Measurements from ENCODE around the gene PTPRJ.
"Not testable (repeated sequence)": the region's sequence is repeated elsewhere in the genome, so short reads cannot be mapped to it uniquely, and the experiment has no call there.

PTPRJ gene

DNA sequence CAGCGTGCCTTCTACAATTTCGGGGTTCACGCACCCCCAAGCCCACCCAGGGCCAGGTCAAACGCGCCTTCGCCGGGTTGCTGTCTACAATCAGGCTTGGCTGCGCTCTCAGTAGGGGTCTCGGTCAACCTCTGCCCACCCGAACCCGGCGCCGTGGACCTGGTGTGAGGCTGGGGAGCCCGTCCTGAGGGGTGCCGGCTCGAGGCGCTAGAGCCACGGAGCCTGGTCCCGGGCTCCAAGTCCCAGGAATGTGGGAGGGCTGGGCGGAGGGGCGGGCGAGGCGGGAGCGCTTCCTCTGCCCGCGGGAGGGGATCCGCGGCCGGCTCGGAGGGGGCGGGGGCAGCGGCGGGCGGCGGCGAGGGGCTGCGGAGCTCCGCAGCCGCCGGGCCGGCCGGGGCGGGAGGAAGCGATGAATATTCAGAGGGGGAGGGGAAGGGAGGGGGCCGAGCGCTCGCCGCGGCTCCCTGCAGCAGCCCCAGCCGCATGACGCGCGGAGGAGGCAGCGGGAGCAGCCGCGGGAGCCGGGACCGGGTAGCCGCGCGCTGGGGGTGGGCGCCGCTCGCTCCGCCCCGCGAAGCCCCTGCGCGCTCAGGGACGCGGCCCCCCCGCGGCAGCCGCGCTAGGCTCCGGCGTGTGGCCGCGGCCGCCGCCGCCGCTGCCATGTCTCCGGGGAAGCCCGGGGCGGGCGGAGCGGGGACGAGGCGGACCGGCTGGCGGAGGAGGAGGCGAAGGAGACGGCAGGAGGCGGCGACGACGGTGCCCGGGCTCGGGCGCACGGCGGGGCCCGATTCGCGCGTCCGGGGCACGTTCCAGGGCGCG lies at the start of gene PTPRJ:
TSS of gene PTPRJ (plus strand) at position 472 of the 819 bp plus-strand sequence. CDS start 354 bp downstream, outside the sequence.
- DNase-seq, result peak; percentile 11 to 46 (median 27)

GRCh38 chr11:47932544-47932943 lies 47.8 kb upstream of the PTPRJ start:
- no peak for DNase-seq

DNA sequence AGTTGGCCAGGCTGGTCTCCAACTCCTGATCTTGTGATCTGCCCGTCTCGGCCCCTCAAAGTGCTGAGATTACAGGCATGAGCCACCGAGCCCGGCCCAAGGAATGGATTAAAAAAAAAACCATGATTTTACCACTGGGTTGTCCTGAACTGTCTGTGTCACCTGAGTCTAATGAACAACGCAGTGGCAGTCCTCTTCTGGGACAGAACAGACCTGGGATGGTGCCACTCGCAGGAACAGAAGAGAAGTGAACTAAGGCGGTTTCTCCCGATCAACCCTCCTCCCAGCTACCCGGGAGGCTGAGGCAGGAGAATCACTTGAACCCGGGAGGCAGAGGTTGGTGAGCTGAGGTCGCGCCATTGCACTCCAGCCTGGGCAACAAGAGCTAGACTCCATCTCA lies 46.6 kb upstream of the PTPRJ start:
- not testable (repeated sequence) for DNase-seq

DNA sequence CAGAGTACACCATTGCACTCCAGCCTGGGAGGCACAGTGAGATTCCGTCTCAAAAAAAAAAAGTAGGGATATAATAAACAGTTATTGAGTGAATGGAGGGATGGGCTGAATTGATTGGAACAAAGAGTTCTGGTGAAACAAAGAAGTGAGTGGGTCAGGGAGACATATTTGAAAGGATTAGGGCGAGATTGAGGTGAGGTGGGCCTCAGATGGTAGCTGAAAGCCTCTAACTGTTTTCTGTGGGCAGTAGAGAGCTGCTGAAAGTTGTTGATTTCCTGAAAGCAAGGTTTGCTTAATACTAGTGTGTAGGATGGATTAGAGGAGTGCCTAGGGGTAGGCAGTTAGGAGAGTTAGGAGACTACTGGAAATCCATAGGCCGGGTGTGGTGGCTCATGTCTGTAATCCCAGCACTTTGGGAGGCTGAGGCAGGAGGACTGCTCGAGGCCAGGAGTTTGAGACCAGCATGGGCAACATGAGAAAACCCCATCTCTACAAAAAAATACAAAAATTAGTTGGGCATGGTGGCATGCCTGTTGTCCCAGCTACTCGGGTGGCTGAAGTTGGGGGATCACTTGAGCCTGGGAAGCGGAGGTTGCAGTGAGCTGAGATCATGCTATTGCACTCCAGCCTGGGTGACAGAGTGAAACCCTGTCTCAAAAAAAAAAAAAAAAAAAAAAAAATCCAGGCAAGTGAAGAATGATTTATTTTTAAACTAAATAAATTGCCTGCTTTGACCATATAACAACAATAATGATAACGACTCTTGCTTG lies 41.4 kb upstream of the PTPRJ start:
- no peak for DNase-seq

DNA sequence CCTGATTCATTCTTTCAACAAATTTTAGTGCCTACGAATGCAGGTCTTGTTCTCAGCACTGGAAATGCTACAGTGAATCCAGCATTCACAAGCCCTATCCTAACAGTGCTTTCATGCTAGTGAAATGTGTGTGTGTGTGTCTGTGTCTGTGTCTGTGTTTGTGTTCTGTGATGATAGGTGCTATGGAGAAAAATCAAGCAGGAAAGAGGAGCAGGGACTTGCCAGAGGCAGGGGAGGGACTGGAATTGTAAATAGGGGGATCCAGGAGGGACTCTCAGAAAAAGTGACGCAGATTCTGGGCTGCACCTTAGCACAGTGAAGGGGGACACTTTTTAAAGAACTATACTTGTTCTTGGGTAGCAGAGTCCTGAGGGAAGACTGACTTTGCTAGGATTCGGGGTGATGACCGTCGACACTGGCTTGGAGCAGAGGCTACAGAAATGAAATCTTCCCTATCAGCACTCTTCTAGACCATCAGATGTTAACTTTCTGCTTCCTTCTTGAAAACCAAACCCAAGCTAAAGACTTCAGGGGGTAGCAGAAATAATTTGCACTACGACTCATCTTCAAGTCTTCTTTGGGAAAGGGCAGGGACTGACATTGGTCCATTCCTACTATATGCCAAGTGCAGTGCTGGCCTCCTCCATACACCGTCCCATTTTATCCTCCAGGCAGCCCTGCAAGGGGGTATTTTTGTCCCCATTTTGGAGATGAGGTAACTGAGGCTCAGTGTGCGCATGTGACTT lies 39.3 kb upstream of the PTPRJ start:
- no peak for DNase-seq

DNA sequence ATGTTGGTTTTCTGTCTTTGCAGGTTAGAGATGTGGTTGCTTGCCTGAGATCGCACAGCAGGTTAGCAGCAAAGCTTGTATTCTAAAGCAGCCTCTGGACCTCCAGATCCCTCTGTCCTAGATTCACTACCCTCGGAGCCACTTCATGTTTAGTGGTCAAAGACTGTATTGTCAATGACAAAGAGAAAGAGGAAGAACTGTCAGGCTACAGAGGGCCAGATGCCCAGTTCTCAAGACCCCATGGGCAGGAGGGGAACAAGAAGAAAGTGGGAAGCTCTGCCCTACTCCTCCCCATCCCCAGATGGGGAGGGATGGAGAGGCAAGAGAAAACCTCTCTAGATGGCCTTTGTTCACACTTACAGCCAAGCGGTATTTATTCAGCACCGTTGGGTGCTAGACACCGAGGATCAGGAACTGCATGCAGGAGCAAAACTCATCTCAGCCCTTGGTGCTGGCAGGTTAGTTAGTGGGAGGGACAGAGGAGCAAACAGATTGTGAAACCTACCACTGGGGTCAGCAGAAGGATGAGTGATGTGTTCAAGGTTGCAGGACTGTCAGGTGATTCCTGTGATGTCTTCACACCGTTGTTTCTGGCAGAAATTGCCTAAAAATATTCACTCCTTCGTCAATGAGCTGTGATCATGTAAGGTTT lies 38.3 kb upstream of the PTPRJ start:
- DNase-seq, result no peak

GRCh38 chr11:47943721-47944586 lies 36.4 kb upstream of the PTPRJ start:
- no peak for DNase-seq

DNA sequence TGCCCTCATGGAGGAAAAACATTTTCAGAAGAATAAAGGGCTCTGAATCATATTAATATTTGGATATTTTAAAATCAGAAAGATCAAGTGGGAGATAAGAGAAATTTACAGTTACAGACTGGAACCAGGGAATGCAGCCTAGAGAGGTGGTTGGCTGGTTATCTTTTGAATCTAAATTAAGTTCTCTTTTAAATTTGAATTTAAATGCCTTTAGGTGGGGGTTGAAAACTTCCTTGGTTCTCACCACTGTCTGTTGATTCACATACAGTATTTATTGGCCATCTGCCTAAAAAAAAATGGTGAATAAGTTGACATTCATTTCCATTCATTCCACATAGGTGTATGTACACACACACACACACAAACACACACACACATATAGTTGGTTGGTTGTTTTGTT lies 35.7 kb upstream of the PTPRJ start:
- DNase-seq, result no peak

- DNase-seq, result no peak
Measured at GRCh38 chr11:47946682-47947559, 33.4 kb upstream of the PTPRJ start.

- no peak for DNase-seq
Measured at GRCh38 chr11:47948137-47948536, 32.2 kb upstream of the PTPRJ start.

DNA sequence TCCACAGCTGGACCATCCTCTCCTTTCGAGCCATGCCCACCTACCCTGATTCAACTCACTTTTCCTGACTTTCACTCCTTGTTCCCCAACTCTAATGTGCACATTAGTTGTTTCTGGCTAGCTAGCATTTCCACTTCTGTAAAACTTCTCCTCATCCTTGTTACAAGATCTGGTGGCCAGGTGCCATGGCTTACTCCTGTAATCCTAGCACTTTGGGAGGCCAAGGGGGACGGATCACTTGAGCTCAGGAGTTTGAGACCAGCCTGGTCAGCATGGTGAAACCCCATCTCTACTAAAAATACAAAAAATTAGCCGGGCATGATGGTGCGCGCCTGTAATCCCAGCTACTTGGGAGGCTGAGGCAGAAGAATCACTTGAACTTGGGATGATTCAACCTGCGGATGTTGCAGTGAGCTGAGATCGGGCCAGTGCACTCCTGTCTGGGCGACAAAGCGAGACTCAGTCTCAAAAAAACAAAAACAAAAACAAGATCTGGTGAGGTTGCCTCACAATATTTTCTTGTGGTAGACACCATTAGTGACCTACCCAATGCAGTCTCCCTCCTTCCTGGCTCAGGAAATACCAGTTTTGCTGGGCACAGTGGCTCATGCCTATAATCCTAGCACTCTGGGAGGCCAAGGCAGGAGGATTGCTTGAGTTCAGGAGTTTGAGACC lies 31.2 kb upstream of the PTPRJ start:
- not testable (repeated sequence) for DNase-seq

DNA sequence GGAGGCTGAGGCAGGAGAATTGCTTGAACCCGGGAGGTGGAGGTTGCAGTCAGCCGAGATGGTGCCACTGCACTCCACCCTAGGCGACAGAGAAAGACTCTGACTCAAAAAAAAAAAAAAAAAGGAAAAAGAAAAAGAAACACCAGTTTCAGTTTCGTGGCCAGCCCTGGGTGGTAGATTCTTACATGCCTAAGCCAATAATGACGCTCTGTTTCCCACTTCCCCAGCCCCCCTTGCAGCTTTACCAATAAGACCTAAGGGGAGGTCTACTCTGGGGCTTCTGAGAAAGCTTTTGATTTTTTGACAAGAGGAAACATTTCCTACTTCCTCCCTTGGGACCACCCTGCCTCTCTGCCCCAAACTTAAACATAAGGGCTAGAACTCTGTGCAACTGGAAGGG lies 30.0 kb upstream of the PTPRJ start:
- peak in 2 of 4 experiments; percentile 21 to 43 for DNase-seq

DNA sequence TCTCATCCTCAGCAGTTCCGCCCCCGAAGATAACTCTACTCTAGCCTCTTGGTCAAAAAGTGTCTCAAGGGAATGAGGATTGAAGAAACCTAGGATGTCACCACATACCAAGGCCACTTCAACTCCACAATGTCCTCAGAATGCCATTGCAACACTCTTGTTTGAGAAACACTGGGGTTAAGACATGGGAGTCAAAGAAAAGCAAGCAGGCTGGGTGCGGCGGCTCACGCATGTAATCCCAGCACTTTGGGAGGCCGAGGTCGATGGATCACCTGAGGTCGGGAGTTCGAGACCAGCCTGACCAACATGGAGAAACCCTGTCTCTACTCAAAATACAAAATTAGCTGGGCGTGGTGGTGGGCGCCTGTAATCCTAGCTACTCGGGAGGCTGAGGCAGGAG lies 28.9 kb upstream of the PTPRJ start:
- not testable (repeated sequence) for DNase-seq

GRCh38 chr11:47955061-47955755 lies 25.2 kb upstream of the PTPRJ start:
- no peak for DNase-seq

GRCh38 chr11:47960015-47960414 lies 20.3 kb upstream of the PTPRJ start:
- no peak for DNase-seq

- DNase-seq, result no peak
Measured at GRCh38 chr11:47961383-47961782, 19.0 kb upstream of the PTPRJ start.

DNA sequence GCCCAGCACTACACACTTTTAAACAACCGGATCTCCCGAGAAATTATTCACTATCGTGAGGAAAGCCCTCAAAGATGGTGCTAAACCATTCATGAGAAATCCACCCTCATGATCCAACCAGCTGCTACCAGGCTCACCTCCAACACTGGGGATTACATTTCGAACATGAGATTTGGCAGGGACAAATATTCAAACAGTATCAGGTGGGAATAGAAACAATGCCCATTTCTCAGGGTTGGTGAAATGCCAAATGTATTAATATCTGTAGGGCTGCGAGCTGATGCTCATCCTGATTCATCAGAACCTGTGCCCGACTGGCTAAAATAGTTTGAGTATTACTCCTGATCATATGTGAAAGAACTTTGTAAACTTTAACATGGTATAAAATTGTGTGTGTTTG lies 15.8 kb upstream of the PTPRJ start:
- DNase-seq, result no peak

DNA sequence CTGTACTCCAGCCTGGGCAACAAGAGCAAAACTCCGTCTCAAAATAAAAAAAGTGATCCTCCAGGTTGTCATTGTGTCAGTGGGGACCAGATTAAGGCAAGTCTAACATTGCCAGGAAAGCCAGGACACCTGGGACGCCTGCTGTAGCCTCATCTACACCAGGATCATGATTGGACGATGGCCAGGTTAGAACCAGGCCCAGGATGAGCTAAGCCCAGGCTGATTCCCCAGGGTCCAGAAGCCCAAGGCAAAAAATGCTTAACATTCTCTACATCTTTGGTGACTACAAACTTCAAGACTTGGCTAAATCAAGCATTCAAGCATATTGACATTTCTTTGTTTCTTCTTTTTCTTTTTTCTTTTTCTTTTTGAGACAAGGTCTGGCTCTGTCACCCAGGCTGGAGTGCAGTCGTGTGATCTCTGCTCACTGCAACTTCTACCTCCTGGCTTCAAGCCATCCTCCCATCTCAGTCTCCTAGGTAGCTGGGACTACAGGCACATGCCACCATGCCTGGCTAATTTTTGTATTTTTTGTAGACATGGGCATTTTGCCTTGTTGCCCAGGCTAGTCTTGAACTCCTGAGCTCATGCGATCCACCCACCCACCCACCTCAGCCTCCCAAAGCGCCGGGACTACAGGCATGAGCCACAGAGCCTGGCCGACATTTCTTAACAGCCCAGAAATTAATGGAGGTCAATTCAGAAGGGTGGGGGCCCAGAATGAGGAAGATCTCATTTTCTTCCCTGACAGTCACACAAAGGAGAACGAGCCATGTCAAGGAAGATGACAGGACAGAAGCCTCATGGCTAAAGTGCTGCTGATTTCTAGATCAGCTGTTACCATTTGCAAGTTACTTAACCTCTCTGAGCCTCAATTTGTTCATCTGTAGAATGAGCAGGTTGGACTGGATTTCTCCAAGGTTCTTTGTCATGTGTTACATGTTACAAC lies 12.5 kb upstream of the PTPRJ start:
- DNase-seq, result no peak

Data from activated naive CD4-positive, alpha-beta T cell (primary cell).